GM19328 (cell line): Measurements from ENCODE around the gene AQP5.
"Not testable (repeated sequence)": the region's sequence is repeated elsewhere in the genome, so short reads cannot be mapped to it uniquely, and the experiment has no call there.

Source experiments
- ATAC-seq: cut with Tn5 transposase; IDR thresholded peaks from one replicate; pipeline ENCODE4 v1.9.1; 2021; ENCODE audit warnings: mild to moderate bottlenecking, moderate library complexity; ENCODE audit not compliant: unreplicated experiment

The AQP5 gene

DNA sequence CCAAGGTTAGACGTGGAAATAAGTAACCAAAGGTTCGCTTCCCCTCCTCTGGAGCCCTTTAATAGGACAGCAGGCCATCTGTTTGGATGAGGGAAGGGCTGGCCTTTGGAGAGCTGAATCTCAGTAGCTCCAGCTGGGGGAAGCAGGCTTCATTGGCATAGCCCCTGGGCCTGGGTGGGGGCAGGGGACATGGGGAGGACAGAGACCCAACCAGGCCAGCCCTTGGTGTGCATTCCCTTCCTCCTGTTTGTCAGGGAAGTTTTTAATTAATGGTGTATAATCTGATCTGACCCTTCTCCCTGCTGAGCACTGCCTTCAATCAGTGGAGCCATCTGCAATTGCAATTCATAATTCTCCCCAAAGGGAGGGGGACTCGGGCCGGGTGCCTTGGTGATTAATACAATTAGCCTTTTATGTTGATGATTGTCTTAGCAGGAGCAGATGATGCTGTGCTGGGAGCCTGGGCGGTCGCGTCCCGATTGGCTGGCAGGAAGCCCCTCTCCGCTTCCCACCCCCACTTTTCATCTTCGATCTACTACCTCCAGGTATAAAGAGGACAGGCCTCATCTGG is 17.4 kb downstream of the AQP5 start:
- no peak for ATAC-seq

DNA sequence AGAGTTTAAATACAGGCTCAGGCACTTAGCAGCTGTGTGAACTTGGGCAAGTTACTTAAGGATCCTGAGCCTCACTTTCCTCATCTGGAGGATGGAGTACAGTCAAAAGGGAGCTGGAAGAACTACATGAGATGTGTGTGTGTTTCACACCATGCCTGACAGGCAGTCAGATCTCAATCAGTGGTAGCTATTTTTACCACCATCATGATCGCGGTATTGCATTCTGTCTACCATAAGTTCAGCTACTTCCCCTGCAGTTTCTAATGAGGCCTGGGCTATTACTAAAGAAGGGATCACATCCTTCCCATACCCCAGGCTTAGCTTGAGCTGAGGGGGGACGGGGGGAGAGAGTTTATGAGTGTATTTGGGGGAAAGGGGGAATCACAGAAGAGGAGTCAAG is 18.1 kb downstream of the AQP5 start:
- ATAC-seq = no peak

DNA sequence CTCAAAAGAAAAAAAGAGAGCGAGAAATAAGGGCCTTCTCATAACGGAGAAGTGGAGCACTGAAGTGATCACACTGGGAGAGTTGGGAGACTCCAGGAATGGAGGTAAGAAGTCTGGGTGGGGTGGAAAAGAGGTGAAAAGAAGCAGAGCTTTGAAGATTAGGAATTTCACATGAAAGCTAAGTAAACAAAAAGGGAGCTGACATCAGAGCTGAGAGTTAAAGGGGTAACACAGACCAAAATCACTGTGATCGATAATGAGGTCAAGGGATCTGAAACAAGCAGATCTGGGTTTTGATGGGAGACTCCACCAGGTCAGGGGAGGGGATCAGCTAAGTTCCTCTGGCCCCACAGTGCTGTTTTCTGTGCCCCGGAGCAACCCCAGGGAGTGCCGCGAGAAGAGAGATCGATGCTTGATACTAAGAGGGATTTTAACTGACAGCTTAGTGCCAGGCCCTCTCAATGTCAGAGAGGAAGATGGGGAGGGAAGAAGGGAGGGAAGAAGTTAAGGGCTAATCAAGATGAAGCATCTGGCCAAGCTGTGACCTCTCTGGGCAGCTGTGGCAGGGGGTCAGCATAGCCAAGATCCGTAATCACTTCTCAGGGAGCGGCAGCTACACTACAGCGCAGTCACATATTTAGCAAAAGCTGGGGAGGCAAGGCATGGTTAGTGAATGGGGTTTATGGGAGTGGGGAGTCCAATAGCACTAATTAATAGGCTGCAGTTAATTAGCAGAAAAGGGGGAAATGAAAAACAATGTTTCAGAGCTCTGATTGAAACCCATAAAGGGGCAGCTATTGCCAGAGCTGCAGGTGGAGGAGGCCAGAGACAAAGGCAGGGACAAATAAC is 19.1 kb downstream of the AQP5 start:
- no peak for ATAC-seq

DNA sequence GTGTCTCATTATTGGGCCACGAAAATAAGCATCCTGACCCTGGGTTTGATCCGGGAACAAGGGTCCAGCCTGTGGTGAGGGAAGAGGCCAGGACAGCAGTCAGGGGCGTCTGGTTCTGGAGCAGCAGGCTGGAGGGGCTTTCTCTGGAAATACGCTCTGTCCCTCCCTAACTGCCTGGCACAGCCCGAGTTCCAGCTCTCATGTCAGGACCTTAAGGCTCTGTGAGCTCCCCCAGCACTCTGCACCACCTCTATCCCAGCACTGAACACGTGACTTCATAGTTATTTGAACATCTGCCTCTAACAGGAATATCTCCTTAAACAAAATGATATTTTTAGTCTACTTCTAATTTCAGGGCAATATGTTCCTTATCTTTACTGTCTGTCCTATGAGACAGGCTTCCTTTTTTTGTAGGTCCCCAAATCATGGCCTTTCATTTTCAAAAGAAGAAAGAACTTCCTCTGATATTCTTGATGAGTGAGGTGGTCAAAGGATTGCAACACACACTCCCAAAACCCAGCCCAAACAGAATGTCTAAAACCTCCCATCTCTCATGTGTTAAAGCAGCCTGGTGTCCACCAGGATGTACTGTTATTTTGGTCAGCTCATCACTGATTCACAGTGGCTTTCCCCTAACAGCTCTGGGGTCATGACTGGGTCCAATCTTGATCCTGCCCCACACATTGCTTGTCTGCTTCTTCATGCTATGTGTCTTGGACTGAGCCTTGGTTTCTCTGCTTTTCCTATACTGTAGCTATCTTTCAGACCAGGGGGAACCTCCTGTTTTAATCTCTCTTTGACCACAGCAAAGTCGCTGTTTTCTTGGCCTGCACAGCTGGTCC is 20.8 kb downstream of the AQP5 start:
- ATAC-seq = no peak

DNA sequence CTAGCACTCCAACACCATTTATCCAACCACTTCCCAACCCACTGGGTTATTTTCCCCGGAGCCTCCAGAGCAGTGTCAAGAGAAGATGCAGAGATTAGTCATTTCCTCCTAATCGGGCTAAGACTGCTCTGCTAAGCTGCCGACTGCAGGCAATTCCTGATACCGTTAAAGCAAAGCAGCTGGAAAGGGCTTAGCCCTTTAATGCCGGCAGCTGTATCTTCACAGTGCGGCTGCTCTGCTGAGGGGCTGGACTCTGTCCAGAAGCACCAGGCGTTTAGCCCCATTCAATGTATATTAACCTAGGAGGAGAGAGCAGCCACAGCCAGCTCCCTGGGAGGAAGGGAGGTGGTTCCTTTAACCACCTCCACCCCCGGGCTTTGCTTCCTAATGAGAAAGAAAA is 22.2 kb downstream of the AQP5 start:
- ATAC-seq = no peak

DNA sequence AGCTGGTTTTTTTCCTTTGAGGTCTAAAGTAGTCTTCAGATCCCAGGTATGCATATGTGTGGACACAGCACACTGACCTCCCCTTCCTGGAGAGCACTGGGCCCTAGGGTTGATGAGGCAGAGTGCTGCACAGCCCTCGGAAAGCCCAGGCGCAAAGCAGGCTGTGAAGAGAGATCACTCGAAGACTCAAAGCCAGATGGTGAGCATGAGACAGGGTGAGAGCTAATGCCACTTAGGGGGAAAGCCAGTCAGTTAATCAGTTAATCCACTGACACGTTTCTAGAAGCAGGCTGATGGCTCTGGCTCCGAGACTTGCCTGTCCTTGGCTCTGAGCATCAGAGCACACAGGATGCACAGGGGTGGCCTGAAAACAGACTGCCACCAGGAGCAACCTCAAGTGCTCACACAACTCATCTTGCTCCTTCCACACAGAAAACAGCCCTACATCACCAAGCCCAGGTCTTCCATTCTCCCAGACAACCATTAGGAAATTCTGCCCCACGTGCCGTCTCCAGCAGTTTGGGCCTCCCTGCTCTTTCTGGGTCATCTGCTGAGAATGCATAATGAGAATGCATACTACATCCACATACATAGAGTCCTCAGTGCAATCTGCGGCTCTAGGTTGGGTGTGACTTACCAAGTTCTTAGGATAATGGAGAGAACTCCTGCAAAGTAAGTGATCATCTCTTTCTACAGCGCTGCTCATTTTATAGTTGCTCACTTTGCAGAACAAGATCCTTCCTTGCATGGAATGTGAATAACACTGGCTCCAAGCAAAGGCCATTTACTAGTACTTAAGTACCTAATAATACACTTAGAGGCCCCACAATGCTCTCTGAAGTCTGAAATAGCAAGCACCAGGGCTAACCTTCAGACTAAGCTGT is 23.0 kb downstream of the AQP5 start:
- ATAC-seq = no peak

DNA sequence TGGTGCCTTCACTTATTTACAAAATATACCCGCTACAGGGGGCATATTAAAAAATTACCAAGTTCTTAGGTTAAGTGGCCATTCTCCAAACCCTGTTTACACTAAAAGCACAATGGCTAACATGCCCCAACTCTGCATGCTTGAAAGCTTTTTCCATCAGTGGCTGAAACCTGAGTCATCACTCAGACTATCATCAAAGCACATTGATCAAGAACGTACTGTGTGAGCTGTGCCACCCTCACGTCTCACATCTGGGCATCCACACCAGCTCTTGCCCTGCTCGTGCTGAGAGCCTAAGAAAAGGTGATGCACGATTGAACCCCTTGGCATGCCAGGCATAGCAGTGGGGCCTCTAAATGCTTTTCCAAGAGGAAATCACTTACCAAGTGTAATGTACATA is 24.3 kb downstream of the AQP5 start:
- no peak for ATAC-seq

DNA sequence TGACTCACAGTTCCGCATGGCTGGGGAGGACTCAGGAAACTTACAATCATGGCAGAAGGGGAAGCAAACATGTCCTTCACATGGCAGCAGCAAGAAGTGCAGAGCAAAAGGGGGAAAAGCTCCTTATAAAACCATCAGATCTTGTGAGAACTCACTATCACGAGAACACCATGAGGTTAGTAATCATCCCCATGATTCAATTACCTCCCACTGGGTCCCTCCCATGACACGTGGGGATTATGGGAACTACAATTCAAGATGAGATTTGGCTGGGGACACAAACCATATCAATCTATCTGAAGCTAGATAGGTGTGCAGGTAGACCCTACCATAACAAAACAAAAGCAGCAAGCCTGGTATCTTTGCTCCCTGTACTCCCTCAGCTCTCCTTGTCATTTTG is 24.8 kb downstream of the AQP5 start:
- ATAC-seq = not testable (repeated sequence)

DNA sequence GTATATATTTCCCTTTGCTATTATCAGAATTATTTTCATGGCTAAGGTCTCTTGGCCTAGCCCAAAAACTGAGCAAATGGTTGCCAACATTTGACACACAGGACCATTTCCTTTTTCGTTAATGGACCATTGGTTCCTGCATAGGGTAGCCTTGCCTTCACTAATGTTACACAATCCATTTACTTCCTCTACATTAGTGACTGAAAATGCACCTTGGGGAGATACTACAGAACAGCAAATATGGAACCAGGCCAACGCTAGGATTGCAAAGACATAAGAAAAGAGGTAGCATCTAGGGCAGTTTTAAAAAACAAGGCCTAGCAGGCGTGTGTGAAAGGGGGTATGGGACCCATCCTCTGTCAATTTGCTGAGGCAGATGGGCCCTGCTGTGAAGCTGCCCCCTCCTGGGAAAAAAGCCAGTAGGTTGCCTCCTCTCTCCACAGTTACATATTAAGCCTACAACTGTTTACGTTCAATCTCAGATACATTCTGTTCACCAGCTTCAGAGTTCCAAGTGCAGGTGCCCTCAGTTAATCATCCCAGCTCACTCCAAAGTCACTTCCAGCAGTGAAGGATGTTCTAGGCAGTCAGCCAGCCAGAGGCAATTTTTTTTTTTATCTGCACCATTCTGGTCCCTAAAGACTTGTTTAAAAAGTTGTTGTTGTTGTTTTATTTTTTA is 26.1 kb downstream of the AQP5 start:
- no peak for ATAC-seq

DNA sequence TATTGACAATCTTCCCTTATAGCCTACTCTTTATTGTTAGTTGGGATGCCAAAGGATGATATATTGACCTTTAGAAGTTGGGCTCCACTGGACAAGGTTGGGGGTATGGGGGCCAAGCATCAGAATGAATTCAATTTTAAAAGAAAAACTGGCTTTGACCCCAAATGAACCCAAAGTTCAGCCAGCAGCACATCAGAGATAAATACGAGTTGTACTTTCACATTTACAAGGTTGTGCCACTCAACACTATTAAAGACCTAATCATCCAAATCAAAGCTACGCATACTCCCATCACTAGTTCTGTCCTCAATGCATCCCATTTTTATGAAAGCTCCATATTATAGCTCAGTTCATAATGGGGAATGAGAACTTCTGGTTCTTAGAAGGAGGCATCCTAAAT is 27.7 kb downstream of the AQP5 start:
- not testable (repeated sequence) for ATAC-seq

DNA sequence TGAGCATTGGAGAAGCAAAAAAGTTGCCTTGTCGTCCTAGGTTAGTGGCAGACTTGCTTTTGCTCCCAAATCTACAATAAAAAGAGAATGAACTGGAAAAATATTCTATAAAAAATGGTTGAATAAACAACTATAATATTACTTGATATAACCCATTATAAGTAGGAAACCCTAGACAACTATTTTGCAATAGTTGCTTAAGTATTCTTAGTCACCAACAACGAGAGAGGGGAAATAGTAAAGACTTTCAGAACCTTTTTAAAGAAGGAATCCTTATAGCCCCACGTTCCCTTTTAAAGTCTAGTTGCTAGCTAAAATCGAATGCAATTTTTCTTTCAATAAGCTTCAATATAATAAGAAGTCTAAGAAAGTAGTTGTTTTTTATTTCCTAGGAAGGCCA is 28.6 kb downstream of the AQP5 start:
- no peak for ATAC-seq

DNA sequence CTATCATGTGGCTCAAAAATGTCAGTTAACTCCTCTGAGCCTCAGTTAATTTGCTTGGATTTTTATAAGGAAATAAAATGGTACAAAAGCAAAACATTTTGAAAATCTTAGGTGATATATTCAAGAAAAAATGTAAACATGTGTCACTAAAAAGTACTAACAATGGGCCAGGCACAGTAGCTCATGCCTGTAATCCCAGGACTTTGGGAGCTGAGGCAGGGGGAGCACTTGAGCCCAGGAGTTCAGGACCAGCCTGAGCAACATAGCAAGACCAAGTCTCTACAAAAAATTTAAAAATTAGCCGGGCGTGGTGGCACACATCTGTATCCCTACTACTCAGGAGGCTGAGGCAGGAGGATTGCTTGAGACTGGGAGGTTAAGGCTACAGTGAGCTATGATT is 36.8 kb downstream of the AQP5 start:
- no peak for ATAC-seq

DNA sequence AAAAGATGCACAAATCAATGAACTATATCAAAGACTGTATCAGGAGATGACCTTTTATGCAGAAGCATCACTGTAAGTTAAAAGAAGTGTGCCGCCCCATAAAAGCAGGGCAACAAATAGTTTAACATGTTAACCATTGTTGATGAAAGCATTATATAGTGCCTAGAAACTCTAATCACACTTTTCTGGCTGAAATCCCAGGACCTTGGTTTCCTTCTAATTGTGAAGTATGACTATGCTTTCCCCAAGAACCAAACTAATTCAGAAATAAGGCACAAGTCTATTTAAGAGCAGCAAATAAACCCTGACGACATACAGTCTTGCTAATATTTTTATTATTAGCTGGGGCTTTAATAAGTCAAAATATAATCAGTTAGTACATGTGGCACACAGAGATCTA is 41.9 kb downstream of the AQP5 start:
- no peak for ATAC-seq

DNA sequence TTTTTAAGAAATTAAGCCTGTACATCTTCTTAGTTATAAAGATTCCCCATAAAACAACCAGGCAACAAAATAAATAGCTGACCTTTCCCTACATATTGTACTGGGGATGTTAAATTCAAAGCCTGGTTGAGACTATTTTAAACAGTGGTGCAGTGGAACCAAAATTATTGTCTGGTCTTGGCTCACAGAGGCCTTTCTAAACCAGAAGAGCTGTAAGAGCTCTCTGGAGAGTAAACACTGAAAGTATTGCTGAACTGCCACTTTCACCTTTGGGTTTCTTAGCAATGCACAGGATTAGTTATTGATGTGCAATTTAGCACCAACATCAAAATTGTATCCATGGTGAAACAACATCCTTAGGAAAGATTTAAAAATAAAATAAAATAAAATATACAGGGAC is 43.0 kb downstream of the AQP5 start:
- ATAC-seq = no peak

DNA sequence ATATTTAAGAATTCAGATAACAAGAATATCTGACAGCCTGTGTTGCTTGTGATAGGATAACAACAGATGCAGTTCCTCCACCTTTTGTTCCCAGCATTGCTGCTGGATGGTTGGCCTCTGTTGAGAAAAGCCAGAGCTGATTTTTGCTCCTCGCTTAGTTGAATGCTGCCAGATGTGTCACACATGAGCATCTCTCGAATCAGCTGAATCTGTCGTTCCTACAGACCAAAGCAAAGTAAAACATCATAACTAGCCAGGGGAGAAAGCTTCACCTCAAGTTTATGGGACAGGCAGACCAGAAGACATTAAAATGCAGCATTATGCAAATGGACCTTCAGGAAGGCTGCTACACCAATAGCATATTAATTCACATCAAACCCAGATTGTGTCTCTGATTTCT is 43.5 kb downstream of the AQP5 start:
- ATAC-seq = no peak

DNA sequence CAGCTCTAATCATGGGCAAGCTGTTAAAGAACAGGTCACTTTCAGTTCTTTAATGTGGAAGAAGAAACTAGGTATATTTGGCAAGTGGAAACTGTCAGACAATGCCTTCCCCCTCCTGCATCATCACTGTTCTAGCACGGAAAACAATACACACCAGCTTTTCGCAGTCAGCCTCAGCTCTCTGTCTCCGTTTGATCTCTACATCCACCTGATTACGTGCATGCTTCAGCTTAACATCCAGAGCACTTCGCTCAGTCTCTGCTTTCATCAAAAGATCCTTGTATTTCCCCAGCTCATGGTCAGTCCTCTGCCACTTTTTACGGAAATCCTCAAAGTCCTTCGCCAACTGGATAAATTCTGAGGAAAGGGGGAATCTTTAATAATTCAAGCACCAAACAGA is 44.6 kb downstream of the AQP5 start:
- no peak for ATAC-seq

DNA sequence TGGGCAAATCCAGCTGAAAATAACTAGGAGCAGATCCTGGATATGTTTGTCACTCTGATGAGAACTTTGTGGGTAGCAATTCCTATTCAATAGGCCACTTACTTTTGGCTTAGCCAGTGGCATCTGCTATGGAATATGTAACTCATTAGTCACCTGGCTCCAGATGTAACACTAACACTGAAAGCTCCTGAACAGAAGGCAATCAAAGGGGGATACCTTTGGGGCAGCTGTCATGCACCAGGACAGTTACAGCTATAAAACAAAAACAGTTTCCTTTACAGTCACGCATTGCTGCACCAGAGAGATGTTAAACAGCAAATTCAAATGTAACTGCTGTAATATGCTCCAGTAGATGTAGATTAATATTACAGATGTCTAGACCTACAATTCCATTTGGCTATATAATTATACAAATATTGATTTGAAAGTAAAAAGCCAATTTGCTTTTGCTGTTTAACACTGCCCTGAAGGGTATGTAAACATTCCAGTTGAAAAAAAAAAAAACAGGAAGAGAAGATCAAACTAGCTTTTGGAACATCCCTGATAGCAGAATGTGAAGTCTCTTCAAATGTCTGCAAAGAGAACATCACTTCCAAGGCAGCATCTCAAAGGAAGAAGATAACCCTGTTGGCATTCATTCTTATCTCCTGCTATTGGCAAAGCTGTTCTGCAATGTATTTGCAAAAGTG is 45.2 kb downstream of the AQP5 start:
- ATAC-seq = no peak

DNA sequence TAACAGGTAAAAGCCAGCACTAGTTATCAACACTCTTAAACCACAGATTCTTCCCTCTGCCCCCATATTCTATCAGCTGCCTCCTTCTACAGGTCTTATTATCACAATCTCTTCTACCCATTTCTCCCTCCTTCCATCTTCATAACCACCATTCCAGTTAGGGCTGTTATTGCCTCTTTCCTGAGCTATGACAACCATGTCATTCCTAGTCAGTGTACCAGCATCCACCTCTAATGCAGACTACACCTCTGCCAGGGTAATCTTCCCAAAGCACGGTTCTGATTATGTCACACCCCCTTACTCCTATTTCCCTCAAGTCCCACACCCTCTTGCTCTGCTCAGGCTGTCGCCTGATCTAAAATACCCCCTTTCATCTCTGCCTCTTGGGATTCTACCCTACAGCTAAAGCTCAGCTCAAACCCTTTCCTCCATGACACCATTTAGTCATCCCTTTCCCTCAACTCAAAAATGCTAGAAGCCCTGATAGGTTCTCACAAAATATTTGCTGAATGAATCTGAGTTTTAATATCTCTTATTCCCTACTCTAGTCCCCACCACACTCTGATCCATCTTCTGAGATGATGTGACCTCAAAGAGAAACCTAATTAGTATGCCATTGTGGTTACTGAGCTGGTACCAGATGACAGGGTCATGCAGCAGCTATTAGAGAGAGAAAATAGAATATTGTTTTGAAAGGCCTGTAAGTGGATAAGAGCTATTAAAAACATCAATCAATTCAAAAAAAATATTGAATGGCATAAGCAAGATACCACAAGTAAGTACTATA is 51.9 kb downstream of the AQP5 start:
- ATAC-seq = no peak

DNA sequence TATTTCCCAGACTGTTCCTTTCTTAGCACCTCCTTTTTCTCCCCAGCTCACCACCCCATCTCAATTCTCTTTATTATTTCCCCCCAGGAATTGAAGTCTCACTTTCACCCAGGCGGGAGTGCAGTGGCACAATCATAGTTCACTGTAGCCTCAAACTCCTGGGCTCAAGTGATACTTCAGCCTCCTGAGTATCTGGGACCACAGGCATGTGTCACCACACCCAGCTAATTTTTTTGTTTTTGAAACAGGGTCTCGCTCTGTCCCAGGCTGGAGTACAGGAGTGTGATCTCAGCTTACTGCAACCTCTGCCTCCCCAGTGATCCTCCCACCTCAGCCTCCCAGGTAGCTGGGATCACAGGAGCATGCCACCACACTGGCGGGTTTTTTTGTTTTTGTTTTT is 52.7 kb downstream of the AQP5 start:
- no peak for ATAC-seq
